Measurements from ENCODE around the gene CDK2AP2. TPM values are rescaled to one million over a fixed set of nuclear protein-coding genes. Genes with fewer than 3 reads are reported as not detected.

CDK2AP2 gene
- total RNA-seq, 4 donors from 2014 or later: 90.0 to 240 (median 148) TPM

DNA sequence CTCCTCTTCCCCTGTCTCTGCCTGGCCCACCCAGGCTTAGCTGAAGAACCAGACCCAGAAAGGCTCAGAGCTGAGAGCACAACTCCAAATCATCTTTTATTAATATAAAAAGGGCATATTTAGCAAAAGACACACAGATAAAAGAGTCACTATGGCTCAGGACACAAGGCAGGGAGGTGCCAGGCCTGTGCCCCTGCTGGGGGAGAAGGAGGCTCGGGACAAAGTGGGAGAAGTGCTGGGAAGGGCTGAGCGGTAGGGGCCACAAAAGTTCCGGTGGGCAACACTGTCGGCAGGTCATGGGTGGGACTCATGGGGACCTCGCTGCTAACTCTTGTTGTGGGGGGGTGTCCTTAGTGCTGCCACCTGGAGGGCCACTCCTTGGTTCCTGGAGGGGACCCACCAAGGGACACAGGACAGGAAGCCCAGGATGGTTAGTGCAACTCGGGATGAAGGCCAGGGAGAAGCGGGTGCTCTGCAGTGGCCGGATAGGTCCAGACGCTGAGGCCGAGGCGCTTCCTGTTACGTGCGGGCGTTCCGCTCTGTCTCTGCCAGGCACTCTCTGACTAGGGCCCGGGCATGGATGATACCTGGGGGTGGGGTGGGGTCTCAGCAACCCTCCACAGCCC lies 1.4 kb downstream of the CDK2AP2 start:
- peak overlapping the region; percentile 69 to 99 (median 95) for H3K27ac ChIP-seq
- H3K9me3 ChIP-seq: no peaks in the 10 kb centered on the region
- no peak for DNase-seq
- H3K27me3 ChIP-seq: no peaks in the 10 kb centered on the region
- peak overlapping the region in 1 of 3 donors; percentile 83 for H3K4me3 ChIP-seq (replicated peaks in 1 of 3)
- intact Hi-C loops (cut with DNase I): loop anchor here (5.0 to 10.0 kb wide), 2 partner anchors 114 to 152 kb away; partner anchors contain the start of genes POLD4 and RAD9A
- TF ChIP-seq, protein P1, sequence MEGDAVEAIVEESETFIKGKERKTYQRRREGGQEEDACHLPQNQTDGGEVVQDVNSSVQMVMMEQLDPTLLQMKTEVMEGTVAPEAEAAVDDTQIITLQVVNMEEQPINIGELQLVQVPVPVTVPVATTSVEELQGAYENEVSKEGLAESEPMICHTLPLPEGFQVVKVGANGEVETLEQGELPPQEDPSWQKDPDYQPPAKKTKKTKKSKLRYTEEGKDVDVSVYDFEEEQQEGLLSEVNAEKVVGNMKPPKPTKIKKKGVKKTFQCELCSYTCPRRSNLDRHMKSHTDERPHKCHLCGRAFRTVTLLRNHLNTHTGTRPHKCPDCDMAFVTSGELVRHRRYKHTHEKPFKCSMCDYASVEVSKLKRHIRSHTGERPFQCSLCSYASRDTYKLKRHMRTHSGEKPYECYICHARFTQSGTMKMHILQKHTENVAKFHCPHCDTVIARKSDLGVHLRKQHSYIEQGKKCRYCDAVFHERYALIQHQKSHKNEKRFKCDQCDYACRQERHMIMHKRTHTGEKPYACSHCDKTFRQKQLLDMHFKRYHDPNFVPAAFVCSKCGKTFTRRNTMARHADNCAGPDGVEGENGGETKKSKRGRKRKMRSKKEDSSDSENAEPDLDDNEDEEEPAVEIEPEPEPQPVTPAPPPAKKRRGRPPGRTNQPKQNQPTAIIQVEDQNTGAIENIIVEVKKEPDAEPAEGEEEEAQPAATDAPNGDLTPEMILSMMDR (IDR thresholded peaks at IDR 0.05): peak in 2 of 6 experiments; percentile 18 to 22
- no peak for TF ChIP-seq POLR2A (IDR thresholded peaks at IDR 0.05)
- peaks cover 0 to 9% of the 10 kb centered on the region in 2 donors for H3K36me3 ChIP-seq
- WGBS, 2 donors: 81 to 87% methylated on average over 15 to 16 of the region's 16 CpGs
- H3K4me1 ChIP-seq: peaks cover 30 to 35% of the 10 kb centered on the region in 2 donors

GRCh38 chr11:67505605-67506396 lies 2.2 kb downstream of the CDK2AP2 start:
- 10 to 13% methylated on average over 4 to 12 of the region's 17 CpGs for WGBS, 2 donors
- Histone ChIP-seq H3K27ac (peak overlapping the region; percentile 95 to 99 (median 95)), H3K36me3 (peaks cover 0 to 12% of the 10 kb centered on the region in 2 donors), H3K27me3 (no peaks in the 10 kb centered on the region), H3K4me3 (replicated peaks in 1 of 3) (peak overlapping the region in 1 of 3 donors; percentile 59), H3K4me1 (peaks cover 30 to 35% of the 10 kb centered on the region in 2 donors), H3K9me3 (no peaks in the 10 kb centered on the region)
- peak; percentile 95 to 97 for DNase-seq
- intact Hi-C loops (cut with DNase I): loop anchor here (5.0 to 10.0 kb wide), 2 partner anchors 114 to 151 kb away; partner anchors contain the start of genes POLD4 and RAD9A
- TF ChIP-seq POLR2A (IDR thresholded peaks at IDR 0.05): peak in 1 of 2 donors; percentile 66
- TF ChIP-seq, protein P1 (IDR thresholded peaks at IDR 0.05): peak; percentile 91 to 99 (median 98)

GRCh38 chr11:67504950-67505581 lies 2.9 kb downstream of the CDK2AP2 start, which contains the start of gene PITPNM1:
Gene PITPNM1, minus strand, starts transcription at chr11:67505363. Its CDS starts 1,183 bp downstream, at chr11:67504180.
- peak; percentile 67 to 75 for DNase-seq
- H3K27ac ChIP-seq: peak within 1 kb of the TSS; percentile 95 to 99 (median 95)
- peaks cover 30 to 35% of the 10 kb centered on the region in 2 donors for H3K4me1 ChIP-seq
- H3K27me3 ChIP-seq: no peaks in the 10 kb centered on the region
- intact Hi-C loops (cut with DNase I): loop anchor here (5.0 to 10.0 kb wide), 2 partner anchors 113 to 150 kb away; partner anchors contain the start of genes POLD4 and RAD9A
- no peaks in the 10 kb centered on the region for H3K9me3 ChIP-seq
- TF ChIP-seq POLR2A (IDR thresholded peaks at IDR 0.05): peak in 1 of 2 donors; percentile 69
- TF ChIP-seq, protein P1 (IDR thresholded peaks at IDR 0.05): no peak
- 0% methylated on average over 6 of the region's 58 CpGs for WGBS, 2 donors
- peaks cover 0 to 12% of the 10 kb centered on the region in 2 donors for H3K36me3 ChIP-seq
- H3K4me3 ChIP-seq (replicated peaks in 1 of 3): peak within 1 kb of the TSS; percentile 21 to 66 (median 59)

DNA sequence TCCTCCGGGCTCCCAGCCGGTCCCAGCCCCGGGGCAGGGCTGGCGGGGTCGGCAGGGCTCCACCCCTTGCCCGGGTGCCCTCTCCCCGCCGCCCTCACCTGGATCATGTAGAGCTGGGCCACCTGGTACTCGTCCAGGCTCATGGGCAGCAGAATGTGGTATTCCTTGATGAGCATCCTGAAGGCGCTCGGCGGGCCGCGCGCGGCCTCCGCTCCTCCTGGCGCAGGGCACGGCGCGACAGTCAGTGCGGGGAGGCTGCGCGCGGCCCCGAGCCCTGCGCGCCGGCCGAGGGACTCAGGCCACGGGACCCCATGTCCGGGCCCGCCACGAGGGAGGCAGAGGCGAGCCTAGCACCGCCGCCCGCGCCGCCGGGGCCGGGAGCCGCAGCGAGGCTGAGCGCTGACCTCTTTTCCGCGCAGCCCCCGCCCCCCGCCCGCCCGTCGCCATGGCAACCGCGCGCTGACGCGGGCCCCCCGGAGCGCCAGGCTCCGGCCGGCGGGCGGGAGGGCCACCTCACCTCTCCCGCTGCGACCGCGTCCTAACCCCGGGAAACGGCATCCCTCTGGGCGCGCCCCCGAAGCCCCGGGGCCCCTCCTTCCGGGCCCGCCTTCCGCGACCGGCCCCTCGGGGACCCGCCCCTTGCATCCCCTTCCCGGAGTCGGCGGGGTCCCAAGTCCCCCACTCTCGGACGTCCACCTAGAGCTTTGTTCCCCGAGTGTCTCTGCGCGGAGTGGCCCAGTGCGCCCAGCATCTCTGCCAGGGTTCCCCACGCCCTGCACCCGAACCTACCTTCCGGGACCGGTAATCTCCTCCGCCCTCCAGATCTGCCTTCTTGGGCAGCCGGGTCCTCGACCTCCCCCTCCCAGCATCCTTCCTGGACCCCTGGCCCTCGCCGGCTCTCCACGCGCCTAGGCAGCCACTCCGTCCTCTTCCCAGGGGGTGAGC lies 3.7 kb downstream of the CDK2AP2 start:
- intact Hi-C loops (cut with DNase I): loop anchor here (10.0 kb wide), 1 partner anchor 149 kb away; the partner anchor contains the start of gene POLD4

More for the DNA sequence above, 3.7 kb downstream of the CDK2AP2 start:
- Histone ChIP-seq H3K27ac (peak overlapping the region; percentile 95 to 99 (median 95)), H3K4me3 (replicated peaks in 1 of 3) (peak overlapping the region; percentile 21 to 66 (median 59)), H3K9me3 (no peaks in the 10 kb centered on the region), H3K4me1 (peaks cover 30 to 35% of the 10 kb centered on the region in 2 donors), H3K36me3 (peaks cover 0 to 12% of the 10 kb centered on the region in 2 donors), H3K27me3 (no peaks in the 10 kb centered on the region)
- 6 to 7% methylated on average over 17 to 23 of the region's 101 CpGs for WGBS, 2 donors
- DNase-seq: peak; percentile 35 to 59
- TF ChIP-seq POLR2A (IDR thresholded peaks at IDR 0.05): no peak
- TF ChIP-seq, protein P1 (IDR thresholded peaks at IDR 0.05): no peak

Measured in thyroid gland (tissue), 4 donors.